PFSK-1 (cell line): ENCODE results near the gene STIM1.

Experiments
- FOXP2 ChIP-seq: optimal IDR thresholded peaks from 2 replicates; pipeline ENCODE3; 2011; ENCODE audit warnings: borderline replicate concordance, control low read depth, inconsistent platforms; ENCODE audit not compliant: insufficient read depth; ENCODE audit errors: extremely low read length, extremely low read depth
- POLR2AphosphoS5 ChIP-seq: IDR thresholded peaks from 2 replicates; pipeline ENCODE4 v1.6.1; 2012; ENCODE audit warnings: low read depth, mild to moderate bottlenecking, control low read depth, low read length, moderate library complexity
- SIN3A ChIP-seq: IDR thresholded peaks from 2 replicates; pipeline ENCODE4 v1.6.1; 2012; ENCODE audit warnings: mild to moderate bottlenecking, low read length, moderate library complexity, borderline replicate concordance; ENCODE audit not compliant: insufficient read depth
- TAF1 ChIP-seq: IDR thresholded peaks from 2 replicates; pipeline ENCODE4 v1.6.1; 2012; ENCODE audit warnings: low read length, control low read depth, borderline replicate concordance; ENCODE audit not compliant: insufficient read depth
- TF ChIP-seq, protein P1 (sequence below), 2 experiments: IDR thresholded peaks; 2 replicates each; pipeline versions ENCODE4 v1.6.1 to v1.8.0; 2011 to 2012; ENCODE audit warnings: low read depth in 2 of 2, low read length in 2 of 2, control low read depth in 1 of 2, inconsistent platforms in 1 of 2, mild to moderate bottlenecking in 1 of 2, moderate library complexity in 1 of 2; ENCODE audit not compliant: insufficient read depth in 1 of 2

STIM1 gene

DNA sequence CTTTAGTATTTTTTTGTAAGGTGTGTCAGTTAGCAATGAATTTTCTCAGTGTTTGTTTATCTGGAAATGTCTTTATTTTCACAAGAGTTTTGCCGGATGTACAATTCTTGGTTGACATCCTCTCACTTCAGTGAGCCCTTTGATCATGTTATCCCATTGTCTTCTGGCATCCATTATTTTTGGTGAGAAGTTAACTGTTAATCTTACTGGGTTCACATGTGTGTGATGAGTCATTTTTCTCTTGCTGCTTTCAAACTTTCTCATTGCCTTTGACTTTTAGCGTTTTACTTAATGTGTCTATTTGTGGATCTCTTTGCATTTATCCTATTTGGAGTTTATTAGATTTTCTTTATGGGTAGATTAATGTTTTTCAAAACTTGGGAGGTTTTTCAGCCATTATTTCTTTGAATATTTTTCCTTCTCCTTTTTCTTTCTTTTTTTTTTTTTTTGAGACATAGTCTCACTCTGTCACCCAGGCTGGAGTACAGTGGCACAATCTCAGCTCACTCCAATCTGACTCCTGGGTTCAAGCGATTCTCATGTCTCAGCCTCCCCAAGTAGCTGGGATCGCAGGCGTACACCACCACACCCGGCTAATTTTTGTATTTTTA, 138.7 kb downstream of the STIM1 start:
- TF ChIP-seq TAF1 (no peak), SIN3A (no peak), POLR2AphosphoS5 (no peak), FOXP2 (no peak)
- TF ChIP-seq, protein P1, sequence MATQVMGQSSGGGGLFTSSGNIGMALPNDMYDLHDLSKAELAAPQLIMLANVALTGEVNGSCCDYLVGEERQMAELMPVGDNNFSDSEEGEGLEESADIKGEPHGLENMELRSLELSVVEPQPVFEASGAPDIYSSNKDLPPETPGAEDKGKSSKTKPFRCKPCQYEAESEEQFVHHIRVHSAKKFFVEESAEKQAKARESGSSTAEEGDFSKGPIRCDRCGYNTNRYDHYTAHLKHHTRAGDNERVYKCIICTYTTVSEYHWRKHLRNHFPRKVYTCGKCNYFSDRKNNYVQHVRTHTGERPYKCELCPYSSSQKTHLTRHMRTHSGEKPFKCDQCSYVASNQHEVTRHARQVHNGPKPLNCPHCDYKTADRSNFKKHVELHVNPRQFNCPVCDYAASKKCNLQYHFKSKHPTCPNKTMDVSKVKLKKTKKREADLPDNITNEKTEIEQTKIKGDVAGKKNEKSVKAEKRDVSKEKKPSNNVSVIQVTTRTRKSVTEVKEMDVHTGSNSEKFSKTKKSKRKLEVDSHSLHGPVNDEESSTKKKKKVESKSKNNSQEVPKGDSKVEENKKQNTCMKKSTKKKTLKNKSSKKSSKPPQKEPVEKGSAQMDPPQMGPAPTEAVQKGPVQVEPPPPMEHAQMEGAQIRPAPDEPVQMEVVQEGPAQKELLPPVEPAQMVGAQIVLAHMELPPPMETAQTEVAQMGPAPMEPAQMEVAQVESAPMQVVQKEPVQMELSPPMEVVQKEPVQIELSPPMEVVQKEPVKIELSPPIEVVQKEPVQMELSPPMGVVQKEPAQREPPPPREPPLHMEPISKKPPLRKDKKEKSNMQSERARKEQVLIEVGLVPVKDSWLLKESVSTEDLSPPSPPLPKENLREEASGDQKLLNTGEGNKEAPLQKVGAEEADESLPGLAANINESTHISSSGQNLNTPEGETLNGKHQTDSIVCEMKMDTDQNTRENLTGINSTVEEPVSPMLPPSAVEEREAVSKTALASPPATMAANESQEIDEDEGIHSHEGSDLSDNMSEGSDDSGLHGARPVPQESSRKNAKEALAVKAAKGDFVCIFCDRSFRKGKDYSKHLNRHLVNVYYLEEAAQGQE (IDR thresholded peaks at IDR 0.05; ENCODE audit: insufficient read depth in 1 of 2, low read depth in 2 of 2, low read length in 2 of 2), result no peak

DNA sequence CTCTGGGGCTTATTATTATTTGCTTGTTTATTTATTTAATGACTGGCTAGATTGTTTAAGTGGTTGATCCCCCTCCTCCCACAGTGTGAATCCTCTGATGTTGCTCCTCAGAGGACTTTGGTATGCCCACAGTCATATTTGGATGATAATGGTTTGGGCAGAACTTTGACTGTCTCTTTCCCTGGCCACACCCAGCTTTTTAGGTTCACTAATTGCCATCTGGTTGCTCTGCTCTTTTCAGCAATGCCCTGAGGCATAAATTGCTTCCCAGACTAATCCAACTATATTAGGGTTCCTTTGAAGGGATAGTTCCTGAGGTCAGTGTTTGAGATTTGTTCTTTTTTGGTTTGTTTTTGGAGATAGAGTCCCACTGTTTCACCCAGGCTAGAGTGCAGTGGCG, 139.8 kb downstream of the STIM1 start:
- TF ChIP-seq FOXP2 (no peak), SIN3A (no peak), TAF1 (no peak), POLR2AphosphoS5 (no peak)
- TF ChIP-seq, protein P1 (IDR thresholded peaks at IDR 0.05; ENCODE audit: insufficient read depth in 1 of 2, low read depth in 2 of 2, low read length in 2 of 2), result no peak

DNA sequence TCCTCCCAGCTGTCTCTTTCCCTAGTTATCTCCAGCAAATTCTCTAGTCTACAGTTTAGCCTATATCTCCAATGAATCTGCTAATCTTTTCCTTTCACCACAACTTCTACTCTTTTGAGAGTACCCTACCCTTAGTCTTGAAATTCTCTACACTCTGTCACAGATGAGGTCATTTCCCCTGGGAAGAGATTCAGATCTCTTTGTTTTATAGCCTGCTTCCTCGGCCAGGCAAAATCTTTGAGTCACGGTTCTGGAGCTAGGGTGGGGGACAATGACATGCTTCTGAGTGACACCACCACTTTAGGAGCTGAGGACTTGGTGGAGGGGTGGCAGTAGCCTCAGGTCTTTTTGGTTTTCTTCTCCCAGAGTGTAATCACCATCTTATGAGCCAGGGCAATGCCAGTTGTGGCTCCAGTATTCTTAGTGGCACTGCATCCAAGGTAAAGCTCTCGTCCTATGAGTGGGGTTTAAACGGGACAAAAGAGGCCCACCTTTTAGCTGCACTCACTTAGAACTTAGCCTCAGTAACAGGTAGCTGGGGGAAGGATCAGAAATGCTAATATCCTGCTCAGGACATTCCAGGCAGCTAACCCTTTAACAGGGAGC, 140.6 kb downstream of the STIM1 start:
- TF ChIP-seq POLR2AphosphoS5, result no peak
- TF ChIP-seq SIN3A, result no peak
- TF ChIP-seq TAF1, result no peak
- TF ChIP-seq, protein P1 (IDR thresholded peaks at IDR 0.05; ENCODE audit: insufficient read depth in 1 of 2, low read depth in 2 of 2, low read length in 2 of 2), result no peak
- TF ChIP-seq FOXP2, result no peak

DNA sequence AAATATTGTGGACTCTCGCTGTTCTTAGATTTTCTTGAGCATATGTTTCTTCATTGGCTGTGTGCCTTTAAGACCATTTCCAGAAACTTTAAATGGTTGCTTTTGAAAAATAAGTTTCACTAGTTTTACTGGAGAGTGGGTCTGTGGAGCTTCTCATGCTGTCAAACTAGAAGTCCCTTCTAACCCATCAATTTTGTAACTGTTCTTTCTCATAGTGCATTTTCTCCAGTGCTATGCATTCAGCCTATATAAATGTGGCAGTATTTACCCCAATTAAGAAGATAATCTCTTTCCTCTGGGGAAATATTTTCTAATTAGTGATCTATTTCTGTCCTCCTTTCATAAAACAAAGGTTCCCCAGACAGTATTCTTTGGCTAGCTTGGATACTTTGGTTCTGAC, 141.2 kb downstream of the STIM1 start:
- TF ChIP-seq FOXP2 (no peak), TAF1 (no peak), SIN3A (no peak), POLR2AphosphoS5 (no peak)
- TF ChIP-seq, protein P1 (IDR thresholded peaks at IDR 0.05; ENCODE audit: insufficient read depth in 1 of 2, low read depth in 2 of 2, low read length in 2 of 2), result no peak
